Prostate gland (tissue), 2 donors: ENCODE measurements around the gene MAML3.

Experiments used
- CTCF ChIP-seq, 4 experiments: fragments of 200-600 bp in 2 of 4; fragments of 450-650 bp in 2 of 4; sonication (generic) in 2 of 4; IDR thresholded peaks; 1 replicate in 3 of 4; 2 replicates in 1 of 4; pipeline ENCODE4 v1.5.1; 2016 to 2019; ENCODE audit warnings: antibody characterized with exemption in 4 of 4, mild to moderate bottlenecking in 2 of 4, moderate library complexity in 2 of 4
- POLR2A ChIP-seq: fragments of 450-650 bp; IDR thresholded peaks from one replicate; pipeline ENCODE4 v1.6.1; 2016; ENCODE audit warnings: antibody characterized with exemption, mild to moderate bottlenecking

GRCh38 chr4:139675651-139676050 is 478.3 kb downstream of the MAML3 start:
- TF ChIP-seq CTCF (IDR thresholded peaks at IDR 0.05) (no peak), POLR2A (no peak)
